ENCODE measurements around the gene SNX22. TPM values are rescaled to one million over a fixed set of nuclear protein-coding genes. Genes with fewer than 3 reads are reported as not detected.

Gene SNX22
- total and polyA plus RNA-seq, 4 donors: 2.2 to 37.4 (median 3.1) TPM

DNA sequence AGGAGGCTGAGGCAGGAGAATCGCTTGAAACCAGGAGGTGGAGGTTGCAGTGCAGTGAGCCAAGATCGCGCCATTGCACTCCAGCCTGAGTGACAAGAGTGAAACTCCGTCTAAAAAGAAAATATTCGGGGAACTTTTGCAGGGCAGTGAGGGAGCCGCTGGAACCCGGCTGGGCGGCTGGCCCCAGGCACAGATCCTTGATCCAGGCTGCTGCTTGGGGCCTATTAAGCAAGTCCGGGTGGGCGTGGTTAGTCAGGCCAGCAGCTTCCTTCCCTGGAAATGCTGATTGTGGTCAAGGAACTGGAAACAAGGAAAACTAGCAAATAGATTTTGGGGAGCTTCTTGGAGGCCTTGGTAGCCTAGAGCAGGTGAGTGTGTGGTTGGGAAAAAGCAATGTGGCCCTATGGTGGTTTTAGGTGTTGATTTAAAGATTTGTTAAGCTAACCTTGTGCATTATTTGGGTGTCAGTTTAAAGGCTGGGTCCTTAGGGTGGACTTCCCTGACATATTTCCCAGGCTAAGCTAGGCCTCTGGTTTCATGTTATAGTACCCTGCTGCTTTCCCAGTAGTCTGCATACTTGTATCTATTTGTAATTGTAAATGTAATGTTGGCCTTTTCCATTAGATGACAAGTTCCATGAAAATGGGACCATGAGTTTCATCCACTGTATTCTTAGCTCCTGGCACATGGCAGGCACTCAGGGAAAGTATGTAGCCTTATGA lies 17.7 kb upstream of the SNX22 start:
- Histone ChIP-seq H3K36me3 (ENCODE audit: control insufficient read depth in 4 of 4, insufficient read depth in 3 of 4, low read depth in 1 of 4, low read length in 3 of 4) (peaks cover 25 to 87% (median 75%) of the 10 kb centered on the region in 4 donors), H3K27ac (ENCODE audit: low read depth in 1 of 2, low read length in 2 of 2) (no peak overlapping the region), H3K27me3 (ENCODE audit: control insufficient read depth in 4 of 4, insufficient read depth in 4 of 4, low read length in 3 of 4) (no peaks in the 10 kb centered on the region), H3K4me3 (ENCODE audit: low read depth in 1 of 3, low read length in 3 of 3) (no peak overlapping the region), H3K9me3 (ENCODE audit: control insufficient read depth in 4 of 4, low read length in 3 of 4) (no peaks in the 10 kb centered on the region), H3K9ac (ENCODE audit: low read depth in 1 of 2, low read length in 2 of 2) (no peak overlapping the region), H3K4me1 (ENCODE audit: control insufficient read depth in 4 of 4, insufficient read depth in 4 of 4, low read length in 3 of 4) (no peaks in the 10 kb centered on the region)
- 91% methylated on average over 10 of the region's 10 CpGs for WGBS
- TF ChIP-seq, protein P1, sequence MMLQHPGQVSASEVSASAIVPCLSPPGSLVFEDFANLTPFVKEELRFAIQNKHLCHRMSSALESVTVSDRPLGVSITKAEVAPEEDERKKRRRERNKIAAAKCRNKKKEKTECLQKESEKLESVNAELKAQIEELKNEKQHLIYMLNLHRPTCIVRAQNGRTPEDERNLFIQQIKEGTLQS (IDR thresholded peaks at IDR 0.05): no peak
- TF ChIP-seq JUND (IDR thresholded peaks at IDR 0.05): no peak
- TF ChIP-seq HNF4A (conservative IDR thresholded peaks at IDR 0.05): no peak
- no peak for TF ChIP-seq SP1 (IDR thresholded peaks at IDR 0.05)
- TF ChIP-seq, protein P2, sequence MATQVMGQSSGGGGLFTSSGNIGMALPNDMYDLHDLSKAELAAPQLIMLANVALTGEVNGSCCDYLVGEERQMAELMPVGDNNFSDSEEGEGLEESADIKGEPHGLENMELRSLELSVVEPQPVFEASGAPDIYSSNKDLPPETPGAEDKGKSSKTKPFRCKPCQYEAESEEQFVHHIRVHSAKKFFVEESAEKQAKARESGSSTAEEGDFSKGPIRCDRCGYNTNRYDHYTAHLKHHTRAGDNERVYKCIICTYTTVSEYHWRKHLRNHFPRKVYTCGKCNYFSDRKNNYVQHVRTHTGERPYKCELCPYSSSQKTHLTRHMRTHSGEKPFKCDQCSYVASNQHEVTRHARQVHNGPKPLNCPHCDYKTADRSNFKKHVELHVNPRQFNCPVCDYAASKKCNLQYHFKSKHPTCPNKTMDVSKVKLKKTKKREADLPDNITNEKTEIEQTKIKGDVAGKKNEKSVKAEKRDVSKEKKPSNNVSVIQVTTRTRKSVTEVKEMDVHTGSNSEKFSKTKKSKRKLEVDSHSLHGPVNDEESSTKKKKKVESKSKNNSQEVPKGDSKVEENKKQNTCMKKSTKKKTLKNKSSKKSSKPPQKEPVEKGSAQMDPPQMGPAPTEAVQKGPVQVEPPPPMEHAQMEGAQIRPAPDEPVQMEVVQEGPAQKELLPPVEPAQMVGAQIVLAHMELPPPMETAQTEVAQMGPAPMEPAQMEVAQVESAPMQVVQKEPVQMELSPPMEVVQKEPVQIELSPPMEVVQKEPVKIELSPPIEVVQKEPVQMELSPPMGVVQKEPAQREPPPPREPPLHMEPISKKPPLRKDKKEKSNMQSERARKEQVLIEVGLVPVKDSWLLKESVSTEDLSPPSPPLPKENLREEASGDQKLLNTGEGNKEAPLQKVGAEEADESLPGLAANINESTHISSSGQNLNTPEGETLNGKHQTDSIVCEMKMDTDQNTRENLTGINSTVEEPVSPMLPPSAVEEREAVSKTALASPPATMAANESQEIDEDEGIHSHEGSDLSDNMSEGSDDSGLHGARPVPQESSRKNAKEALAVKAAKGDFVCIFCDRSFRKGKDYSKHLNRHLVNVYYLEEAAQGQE (IDR thresholded peaks at IDR 0.05): no peak
- no peak for TF ChIP-seq FOXA2 (IDR thresholded peaks at IDR 0.05)
- no peak for TF ChIP-seq EGR1 (IDR thresholded peaks at IDR 0.05; ENCODE audit: low read depth in 2 of 2)
- TF ChIP-seq, protein P3, sequence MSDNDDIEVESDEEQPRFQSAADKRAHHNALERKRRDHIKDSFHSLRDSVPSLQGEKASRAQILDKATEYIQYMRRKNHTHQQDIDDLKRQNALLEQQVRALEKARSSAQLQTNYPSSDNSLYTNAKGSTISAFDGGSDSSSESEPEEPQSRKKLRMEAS (IDR thresholded peaks at IDR 0.05): no peak
- no peak for TF ChIP-seq FOXA1 (IDR thresholded peaks at IDR 0.05)
- TF ChIP-seq NR2F2 (IDR thresholded peaks at IDR 0.05): no peak
- no peak for TF ChIP-seq RXRA (IDR thresholded peaks at IDR 0.05)
- no peak for TF ChIP-seq TAF1 (conservative IDR thresholded peaks at IDR 0.05)
- DNase-seq (ENCODE audit: low spot score): no peak

DNA sequence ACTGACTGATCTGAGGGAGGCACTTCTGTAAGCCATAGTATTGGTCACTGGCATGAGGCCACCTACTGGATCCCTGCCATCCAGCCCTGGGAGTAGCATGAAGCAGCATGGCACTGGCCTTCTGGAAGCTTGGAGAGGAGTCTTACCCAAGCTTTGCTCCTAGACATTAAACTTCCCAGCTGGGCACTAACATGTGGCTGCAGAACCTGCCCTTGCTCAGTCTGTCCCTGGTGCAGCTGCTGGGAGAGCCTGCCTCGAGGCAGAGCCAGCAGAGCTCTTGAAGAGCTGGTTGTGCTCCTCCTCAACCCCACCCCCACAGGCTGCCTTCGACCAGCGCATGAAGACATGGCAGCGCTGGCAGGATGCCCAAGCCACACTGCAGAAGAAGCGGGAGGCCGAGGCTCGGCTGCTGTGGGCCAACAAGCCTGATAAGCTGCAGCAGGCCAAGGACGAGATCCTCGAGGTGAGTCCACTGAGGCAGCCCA lies 17.1 kb upstream of the SNX22 start:
- TF ChIP-seq TAF1 (conservative IDR thresholded peaks at IDR 0.05): no peak
- no peak for TF ChIP-seq FOXA1 (IDR thresholded peaks at IDR 0.05)
- no peak for TF ChIP-seq SP1 (IDR thresholded peaks at IDR 0.05)
- no peak for TF ChIP-seq JUND (IDR thresholded peaks at IDR 0.05)
- no peak for TF ChIP-seq HNF4A (conservative IDR thresholded peaks at IDR 0.05)
- TF ChIP-seq, protein P4, sequence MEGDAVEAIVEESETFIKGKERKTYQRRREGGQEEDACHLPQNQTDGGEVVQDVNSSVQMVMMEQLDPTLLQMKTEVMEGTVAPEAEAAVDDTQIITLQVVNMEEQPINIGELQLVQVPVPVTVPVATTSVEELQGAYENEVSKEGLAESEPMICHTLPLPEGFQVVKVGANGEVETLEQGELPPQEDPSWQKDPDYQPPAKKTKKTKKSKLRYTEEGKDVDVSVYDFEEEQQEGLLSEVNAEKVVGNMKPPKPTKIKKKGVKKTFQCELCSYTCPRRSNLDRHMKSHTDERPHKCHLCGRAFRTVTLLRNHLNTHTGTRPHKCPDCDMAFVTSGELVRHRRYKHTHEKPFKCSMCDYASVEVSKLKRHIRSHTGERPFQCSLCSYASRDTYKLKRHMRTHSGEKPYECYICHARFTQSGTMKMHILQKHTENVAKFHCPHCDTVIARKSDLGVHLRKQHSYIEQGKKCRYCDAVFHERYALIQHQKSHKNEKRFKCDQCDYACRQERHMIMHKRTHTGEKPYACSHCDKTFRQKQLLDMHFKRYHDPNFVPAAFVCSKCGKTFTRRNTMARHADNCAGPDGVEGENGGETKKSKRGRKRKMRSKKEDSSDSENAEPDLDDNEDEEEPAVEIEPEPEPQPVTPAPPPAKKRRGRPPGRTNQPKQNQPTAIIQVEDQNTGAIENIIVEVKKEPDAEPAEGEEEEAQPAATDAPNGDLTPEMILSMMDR (IDR thresholded peaks at IDR 0.05; ENCODE audit: low read depth, low read length, missing input control): no peak
- TF ChIP-seq RXRA (IDR thresholded peaks at IDR 0.05): no peak
- TF ChIP-seq, protein P1 (IDR thresholded peaks at IDR 0.05): no peak
- no peak for TF ChIP-seq RAD21 (IDR thresholded peaks at IDR 0.05)
- no peak for TF ChIP-seq GABPA (IDR thresholded peaks at IDR 0.05 in 1 of 2, conservative IDR thresholded peaks at IDR 0.05 in 1 of 2)
- TF ChIP-seq, protein P3 (IDR thresholded peaks at IDR 0.05): no peak
- TF ChIP-seq YY1 (IDR thresholded peaks at IDR 0.05): no peak
- TF ChIP-seq FOXA2 (IDR thresholded peaks at IDR 0.05): no peak
- no peak for TF ChIP-seq EGR1 (IDR thresholded peaks at IDR 0.05; ENCODE audit: low read depth in 2 of 2)
- TF ChIP-seq, protein P5, sequence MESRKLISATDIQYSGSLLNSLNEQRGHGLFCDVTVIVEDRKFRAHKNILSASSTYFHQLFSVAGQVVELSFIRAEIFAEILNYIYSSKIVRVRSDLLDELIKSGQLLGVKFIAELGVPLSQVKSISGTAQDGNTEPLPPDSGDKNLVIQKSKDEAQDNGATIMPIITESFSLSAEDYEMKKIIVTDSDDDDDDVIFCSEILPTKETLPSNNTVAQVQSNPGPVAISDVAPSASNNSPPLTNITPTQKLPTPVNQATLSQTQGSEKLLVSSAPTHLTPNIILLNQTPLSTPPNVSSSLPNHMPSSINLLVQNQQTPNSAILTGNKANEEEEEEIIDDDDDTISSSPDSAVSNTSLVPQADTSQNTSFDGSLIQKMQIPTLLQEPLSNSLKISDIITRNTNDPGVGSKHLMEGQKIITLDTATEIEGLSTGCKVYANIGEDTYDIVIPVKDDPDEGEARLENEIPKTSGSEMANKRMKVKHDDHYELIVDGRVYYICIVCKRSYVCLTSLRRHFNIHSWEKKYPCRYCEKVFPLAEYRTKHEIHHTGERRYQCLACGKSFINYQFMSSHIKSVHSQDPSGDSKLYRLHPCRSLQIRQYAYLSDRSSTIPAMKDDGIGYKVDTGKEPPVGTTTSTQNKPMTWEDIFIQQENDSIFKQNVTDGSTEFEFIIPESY (IDR thresholded peaks at IDR 0.05): no peak
- no peak for TF ChIP-seq HNF4G (IDR thresholded peaks at IDR 0.05)
- no peak overlapping the region for H3K27ac ChIP-seq (ENCODE audit: low read depth in 1 of 2, low read length in 2 of 2)
- H3K9ac ChIP-seq (ENCODE audit: low read depth in 1 of 2, low read length in 2 of 2): no peak overlapping the region
- H3K27me3 ChIP-seq (ENCODE audit: control insufficient read depth in 4 of 4, insufficient read depth in 4 of 4, low read length in 3 of 4): no peaks in the 10 kb centered on the region
- DNase-seq (ENCODE audit: low spot score): peak; percentile 79
- H3K36me3 ChIP-seq (ENCODE audit: control insufficient read depth in 4 of 4, insufficient read depth in 3 of 4, low read depth in 1 of 4, low read length in 3 of 4): peaks cover 25 to 85% (median 74%) of the 10 kb centered on the region in 4 donors
- H3K9me3 ChIP-seq (ENCODE audit: control insufficient read depth in 4 of 4, low read length in 3 of 4): no peaks in the 10 kb centered on the region
- WGBS: 86% methylated on average over 9 of the region's 9 CpGs
- no peak overlapping the region for H3K4me3 ChIP-seq (ENCODE audit: low read depth in 1 of 3, low read length in 3 of 3)
- no peaks in the 10 kb centered on the region for H3K4me1 ChIP-seq (ENCODE audit: control insufficient read depth in 4 of 4, insufficient read depth in 4 of 4, low read length in 3 of 4)

Measured in liver (tissue), 9 donors.